Endodermal cell (in vitro differentiated cells): ENCODE data around the gene CES4A. TPM values are rescaled to one million over a fixed set of nuclear protein-coding genes. Genes with fewer than 3 reads are reported as not detected.

Experiments
- DNase-seq: peaks from one replicate; pipeline ENCODE4 v3.0.0-alpha.2; 2017
- H3K27ac ChIP-seq: 2 replicates; pipeline ENCODE4 v1.5.1; 2013; ENCODE audit warnings: mild to moderate bottlenecking, low read depth, low read length, moderate library complexity
- H3K27me3 ChIP-seq: 2 replicates; pipeline ENCODE4 v1.6.1; 2013; ENCODE audit warnings: mild to moderate bottlenecking, low read length, moderate library complexity; ENCODE audit not compliant: insufficient read depth, control insufficient read depth, poor library complexity, severe bottlenecking
- H3K36me3 ChIP-seq: 2 replicates; pipeline ENCODE4 v1.7.0; 2013; ENCODE audit warnings: mild to moderate bottlenecking, low read length, moderate library complexity; ENCODE audit not compliant: control insufficient read depth, insufficient read depth
- H3K4me1 ChIP-seq: one replicate; pipeline ENCODE4 v1.7.0; 2013; ENCODE audit warnings: low read length; ENCODE audit not compliant: control insufficient read depth, insufficient read depth
- H3K4me3 ChIP-seq: 2 replicates; pipeline ENCODE4 v1.5.1; 2013; ENCODE audit warnings: mild to moderate bottlenecking, low read length, moderate library complexity
- H3K9ac ChIP-seq: 2 replicates; pipeline ENCODE4 v1.6.1; 2013; ENCODE audit warnings: mild to moderate bottlenecking, low read length, moderate library complexity; ENCODE audit not compliant: poor library complexity, severe bottlenecking; ENCODE audit errors: extremely low read depth
- H3K9me3 ChIP-seq: 2 replicates; pipeline ENCODE4 v1.6.1; 2013; ENCODE audit warnings: mild to moderate bottlenecking, low read length, moderate library complexity; ENCODE audit not compliant: control insufficient read depth
- H3K27ac Mint-ChIP-seq: 2 replicates; pipeline ENCODE4 v1.8.0; 2020; ENCODE audit warnings: mixed read lengths
- H3K27me3 Mint-ChIP-seq: 2 replicates; pipeline ENCODE4 v1.8.0; 2021; ENCODE audit warnings: mild to moderate bottlenecking, mixed read lengths; ENCODE audit not compliant: insufficient read depth
- H3K36me3 Mint-ChIP-seq: 2 replicates; pipeline ENCODE4 v1.8.0; 2020; ENCODE audit warnings: low read depth, mixed read lengths
- H3K4me1 Mint-ChIP-seq: 2 replicates; pipeline ENCODE4 v1.8.0; 2020; ENCODE audit warnings: mixed read lengths
- H3K4me3 Mint-ChIP-seq: 2 replicates; pipeline ENCODE4 v1.8.0; 2020; ENCODE audit warnings: mild to moderate bottlenecking, moderate library complexity, mixed read lengths
- H3K9me3 Mint-ChIP-seq: 2 replicates; pipeline ENCODE4 v1.8.0; 2020; ENCODE audit warnings: mild to moderate bottlenecking, mixed read lengths
- CTCF ChIP-seq: fragments of 200-600 bp; sonication (generic); conservative IDR thresholded peaks from 2 replicates; pipeline ENCODE4 v1.5.0; 2021; ENCODE audit warnings: antibody characterized with exemption, mild to moderate bottlenecking
- WGBS, 2 experiments: methylation state at CpG; one replicate each; pipeline versions ENCODE4 v1.1.5 to v1.1.7; 2013; ENCODE audit warnings: missing lambda C conversion rate in 2 of 2, mixed read lengths in 1 of 2; ENCODE audit not compliant: insufficient coverage in 1 of 2, insufficient read length in 1 of 2; 5-methylcytosine and 5-hydroxymethylcytosine counted together
- total RNA-seq, 2 donors: library from RNA; stranded (reverse); fragmentation: NEBNext Ultra II Directional in 1 of 2; extraction: Animal tissue kit (Norgen Biotek cat#: 25700) in 1 of 2; gene quantifications; 2 replicates in 1 of 2; 3 replicates in 1 of 2; pipeline ENCODE4 v1.2.1, GENCODE V29; 2021

CES4A gene
- total RNA-seq, 2 donors from 2014 or later = 3.0 to 3.8 TPM

GRCh38 chr16:67019171-67019570 lies 30.8 kb downstream of the CES4A start:
- Histone ChIP-seq H3K9me3 (no peaks in the 10 kb centered on the region), H3K27ac (no peak overlapping the region), H3K9ac (no peak overlapping the region), H3K36me3 (no peaks in the 10 kb centered on the region), H3K4me1 (peaks cover 4% of the 10 kb centered on the region), H3K27me3 (peaks cover 16% of the 10 kb centered on the region), H3K4me3 (no peak overlapping the region)
- 93 to 94% methylated on average over 8 of the region's 8 CpGs for WGBS, 2 experiments
- H3K27ac Mint-ChIP-seq = no peak overlapping the region
- no peak for TF ChIP-seq CTCF
- H3K4me3 Mint-ChIP-seq = no peak overlapping the region
- no peaks in the 10 kb centered on the region for H3K36me3 Mint-ChIP-seq
- DNase-seq = peak; percentile 24
- peaks cover 8% of the 10 kb centered on the region for H3K4me1 Mint-ChIP-seq
- peaks cover 28% of the 10 kb centered on the region for H3K27me3 Mint-ChIP-seq
- no peaks in the 10 kb centered on the region for H3K9me3 Mint-ChIP-seq

GRCh38 chr16:67021321-67021720 lies 32.9 kb downstream of the CES4A start:
- no peak overlapping the region for H3K9ac ChIP-seq
- Mint-ChIP-seq H3K9me3 (no peaks in the 10 kb centered on the region), H3K36me3 (no peaks in the 10 kb centered on the region), H3K27me3 (peaks cover 7% of the 10 kb centered on the region), H3K4me3 (no peak overlapping the region), H3K27ac (no peak overlapping the region), H3K4me1 (peaks cover 20% of the 10 kb centered on the region)
- no peak overlapping the region for H3K4me3 ChIP-seq
- peaks cover 13% of the 10 kb centered on the region for H3K4me1 ChIP-seq
- WGBS, 2 experiments = 90 to 100% methylated on average over 2 to 3 of the region's 3 CpGs
- TF ChIP-seq CTCF = no peak
- H3K27ac ChIP-seq = no peak overlapping the region
- peak; percentile 51 for DNase-seq
- H3K9me3 ChIP-seq = no peaks in the 10 kb centered on the region
- H3K27me3 ChIP-seq = no peaks in the 10 kb centered on the region
- H3K36me3 ChIP-seq = no peaks in the 10 kb centered on the region

- WGBS, 2 experiments = 73% methylated on average over 3 to 4 of the region's 4 CpGs
- no peak for TF ChIP-seq CTCF
- peak overlapping the region; percentile 32 for H3K27ac Mint-ChIP-seq
- H3K27me3 Mint-ChIP-seq = peaks cover 5% of the 10 kb centered on the region
- no peaks in the 10 kb centered on the region for H3K9me3 Mint-ChIP-seq
- H3K27me3 ChIP-seq = no peaks in the 10 kb centered on the region
- peaks cover 24% of the 10 kb centered on the region for H3K4me1 Mint-ChIP-seq
- no peak for DNase-seq
- no peak overlapping the region for H3K4me3 Mint-ChIP-seq
- no peaks in the 10 kb centered on the region for H3K36me3 Mint-ChIP-seq
- no peaks in the 10 kb centered on the region for H3K9me3 ChIP-seq
- H3K4me3 ChIP-seq = peak overlapping the region; percentile 5
- H3K36me3 ChIP-seq = no peaks in the 10 kb centered on the region
- H3K27ac ChIP-seq = no peak overlapping the region
- H3K9ac ChIP-seq = peak overlapping the region; percentile 9
- peaks cover 13% of the 10 kb centered on the region for H3K4me1 ChIP-seq
Measured at GRCh38 chr16:67022531-67023214, 34.3 kb downstream of the CES4A start.
